ENCODE results near the gene SEC61B.
A peak's percentile ranks its signal among the peaks of the same experiment; 100 is the strongest.

Gene SEC61B

GRCh38 chr9:99180199-99180598, 41.9 kb upstream of the SEC61B start:
- H3K4me3 ChIP-seq (replicated peaks; ENCODE audit: low read depth, low read length), result no peak overlapping the region
- DNase-seq (ENCODE audit: low read depth), result no peak
- no peak for TF ChIP-seq CTCF (IDR thresholded peaks at IDR 0.05; ENCODE audit: low read length, missing control alignments)

- no peak overlapping the region for H3K4me3 ChIP-seq (replicated peaks; ENCODE audit: low read depth, low read length)
- DNase-seq (ENCODE audit: low read depth), result no peak
- no peak for TF ChIP-seq CTCF (IDR thresholded peaks at IDR 0.05; ENCODE audit: low read length, missing control alignments)
Measured at GRCh38 chr9:99180662-99181061, 41.4 kb upstream of the SEC61B start.

DNA sequence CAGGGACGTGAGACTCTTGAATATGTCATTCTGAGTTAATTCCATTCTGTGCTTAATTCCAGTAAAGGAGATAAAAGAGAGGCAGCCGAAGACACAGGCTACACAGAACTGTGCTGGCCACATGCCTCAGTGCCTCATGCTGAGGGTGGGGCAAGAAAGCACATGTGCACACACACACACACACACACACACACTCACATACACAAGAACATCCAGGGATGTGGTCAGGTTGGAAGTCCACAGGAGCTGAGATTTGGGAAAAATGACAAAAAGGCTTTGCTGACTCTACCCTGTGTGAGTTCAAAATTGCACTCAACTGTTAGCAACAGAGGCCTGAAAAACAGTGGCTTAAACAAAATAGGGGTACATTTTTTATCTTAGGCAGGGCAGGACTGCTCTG, 40.9 kb upstream of the SEC61B start:
- TF ChIP-seq CTCF (IDR thresholded peaks at IDR 0.05; ENCODE audit: low read length, missing control alignments), result no peak
- DNase-seq (ENCODE audit: low read depth), result no peak
- no peak overlapping the region for H3K4me3 ChIP-seq (replicated peaks; ENCODE audit: low read depth, low read length)

GRCh38 chr9:99181621-99182020, 40.5 kb upstream of the SEC61B start:
- no peak for TF ChIP-seq CTCF (IDR thresholded peaks at IDR 0.05; ENCODE audit: low read length, missing control alignments)
- no peak overlapping the region for H3K4me3 ChIP-seq (replicated peaks; ENCODE audit: low read depth, low read length)
- DNase-seq (ENCODE audit: low read depth), result peak; percentile 33

DNA sequence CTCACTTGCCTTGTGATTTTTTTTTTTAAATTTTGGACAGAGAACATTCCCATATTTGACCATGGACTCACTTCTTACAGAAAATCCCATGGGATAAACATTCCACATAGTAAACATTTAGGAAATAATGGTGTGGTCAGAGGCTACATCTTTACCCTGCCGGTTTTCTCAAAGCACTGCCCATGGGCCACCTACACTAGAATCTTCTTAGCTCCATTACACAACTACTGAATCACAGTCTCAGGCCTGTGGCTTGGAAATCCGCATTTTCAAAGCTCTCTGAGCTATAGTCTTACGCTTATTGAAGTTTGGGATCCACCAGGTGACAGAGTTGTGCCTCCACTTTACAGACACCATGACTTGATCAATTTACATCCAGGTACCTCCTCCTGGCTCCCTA, 39.7 kb upstream of the SEC61B start:
- DNase-seq (ENCODE audit: low read depth), result no peak
- no peak overlapping the region for H3K4me3 ChIP-seq (replicated peaks; ENCODE audit: low read depth, low read length)
- TF ChIP-seq CTCF (IDR thresholded peaks at IDR 0.05; ENCODE audit: low read length, missing control alignments), result no peak

DNA sequence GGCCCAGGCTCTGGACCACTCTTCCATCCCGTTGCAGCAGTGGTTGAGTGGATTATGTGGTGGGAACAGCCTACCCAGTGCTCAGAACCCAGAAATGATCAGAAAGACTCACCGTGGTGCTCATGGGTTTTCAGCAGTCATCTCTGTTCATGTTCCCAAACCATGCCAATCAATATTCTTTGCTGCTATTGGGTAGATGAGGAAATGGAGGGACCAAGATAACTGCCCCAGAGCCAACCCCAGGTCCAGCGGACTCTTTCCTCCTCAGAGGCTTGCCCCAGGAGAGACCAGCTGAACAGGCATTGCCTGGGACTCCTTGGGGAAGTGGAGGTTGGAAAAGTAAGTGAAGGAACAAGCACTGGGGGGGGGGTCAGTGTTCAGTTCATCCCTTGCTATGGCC, 38.5 kb upstream of the SEC61B start:
- no peak overlapping the region for H3K4me3 ChIP-seq (replicated peaks; ENCODE audit: low read depth, low read length)
- TF ChIP-seq CTCF (IDR thresholded peaks at IDR 0.05; ENCODE audit: low read length, missing control alignments), result no peak
- no peak for DNase-seq (ENCODE audit: low read depth)

GRCh38 chr9:99184110-99184474, 38.0 kb upstream of the SEC61B start:
- DNase-seq (ENCODE audit: low read depth), result no peak

More at GRCh38 chr9:99184110-99184474, 38.0 kb upstream of the SEC61B start:
- TF ChIP-seq CTCF (IDR thresholded peaks at IDR 0.05; ENCODE audit: low read length, missing control alignments), result no peak
- H3K4me3 ChIP-seq (replicated peaks; ENCODE audit: low read depth, low read length), result no peak overlapping the region

Measured in fibroblast of pulmonary artery (primary cell).